Stomach (tissue), 4 donors: ENCODE results near the gene LSMEM2.

Experiments
- CTCF ChIP-seq, 7 experiments: fragments of 450-650 bp in 4 of 7; fragments of 200-600 bp in 3 of 7; sonication (generic) in 3 of 7; IDR thresholded peaks; one replicate each; pipeline ENCODE4 v1.5.1; 2016 to 2019; ENCODE audit warnings: antibody characterized with exemption in 7 of 7, control low read depth in 2 of 7, mild to moderate bottlenecking in 1 of 7
- EP300 ChIP-seq: sonication (generic); formaldehyde crosslinking; IDR thresholded peaks from one replicate; pipeline ENCODE4 v1.6.1; 2017; ENCODE audit warnings: antibody characterized with exemption
- POLR2A ChIP-seq, 4 donors: fragments of 450-650 bp; IDR thresholded peaks; one replicate each; pipeline ENCODE4 v1.6.1; 2016; ENCODE audit warnings: antibody characterized with exemption in 4 of 4, control low read depth in 2 of 4, mild to moderate bottlenecking in 1 of 4, moderate library complexity in 1 of 4

GRCh38 chr3:50323092-50323600, 44.3 kb downstream of the LSMEM2 start:
- TF ChIP-seq POLR2A (IDR thresholded peaks at IDR 0.05) (no peak), CTCF (IDR thresholded peaks at IDR 0.05) (no peak), EP300 (no peak)
